ENCODE results near the gene PDHA2. TPM values are rescaled to one million over a fixed set of nuclear protein-coding genes. Genes with fewer than 3 reads are reported as not detected.
"Not testable (repeated sequence)": the region's sequence is repeated elsewhere in the genome, so short reads cannot be mapped to it uniquely, and the experiment has no call there.

Gene PDHA2
- polyA plus RNA-seq, 6 donors from 2014 or later, result not detected

- not testable (repeated sequence) for H3K36me3 Mint-ChIP-seq; H3K4me3 Mint-ChIP-seq; H3K4me1 Mint-ChIP-seq; DNase-seq; ATAC-seq (ENCODE audit: low read depth in 2 of 2); H3K27me3 Mint-ChIP-seq; H3K27ac Mint-ChIP-seq
- peaks cover 5 to 25% (median 11%) of the 10 kb centered on the region in 7 donors for H3K9me3 Mint-ChIP-seq
Observed at GRCh38 chr4:95869414-95869813, 29.5 kb downstream of the PDHA2 start.

- H3K27me3 Mint-ChIP-seq, result no peaks in the 10 kb centered on the region
Observed at GRCh38 chr4:95869961-95870500, 30.1 kb downstream of the PDHA2 start.

GRCh38 chr4:95877636-95878035 lies 37.7 kb downstream of the PDHA2 start:
- no peak overlapping the region for H3K4me3 Mint-ChIP-seq
- no peaks in the 10 kb centered on the region for H3K4me1 Mint-ChIP-seq
- no peaks in the 10 kb centered on the region for H3K36me3 Mint-ChIP-seq
- H3K9me3 Mint-ChIP-seq, result peaks cover 1 to 10% (median 4%) of the 10 kb centered on the region in 7 donors
- no peak for DNase-seq
- no peak for ATAC-seq (ENCODE audit: low read depth in 2 of 2)
- H3K27me3 Mint-ChIP-seq, result no peaks in the 10 kb centered on the region
- H3K27ac Mint-ChIP-seq, result no peak overlapping the region

More at GRCh38 chr4:95869961-95870500, 30.1 kb downstream of the PDHA2 start:
- no peak for DNase-seq
- H3K4me3 Mint-ChIP-seq, result no peak overlapping the region
- no peak for ATAC-seq (ENCODE audit: low read depth in 2 of 2)
- no peaks in the 10 kb centered on the region for H3K4me1 Mint-ChIP-seq
- no peaks in the 10 kb centered on the region for H3K36me3 Mint-ChIP-seq
- H3K27ac Mint-ChIP-seq, result no peak overlapping the region
- H3K9me3 Mint-ChIP-seq, result peaks cover 5 to 25% (median 11%) of the 10 kb centered on the region in 7 donors

- Mint-ChIP-seq H3K27me3 (no peaks in the 10 kb centered on the region), H3K4me3 (no peak overlapping the region), H3K36me3 (no peaks in the 10 kb centered on the region), H3K4me1 (no peaks in the 10 kb centered on the region), H3K9me3 (peaks cover 0 to 21% (median 9%) of the 10 kb centered on the region in 7 donors), H3K27ac (no peak overlapping the region)
- ATAC-seq (ENCODE audit: low read depth in 2 of 2), result no peak
- no peak for DNase-seq
Observed at GRCh38 chr4:95887551-95887950, 47.7 kb downstream of the PDHA2 start.

- H3K27me3 Mint-ChIP-seq, result no peaks in the 10 kb centered on the region
- no peak for ATAC-seq (ENCODE audit: low read depth in 2 of 2)
- H3K36me3 Mint-ChIP-seq, result no peaks in the 10 kb centered on the region
- no peaks in the 10 kb centered on the region for H3K4me1 Mint-ChIP-seq
- H3K9me3 Mint-ChIP-seq, result peaks cover 0 to 15% (median 7%) of the 10 kb centered on the region in 7 donors
- no peak for DNase-seq
- no peak overlapping the region for H3K27ac Mint-ChIP-seq
- H3K4me3 Mint-ChIP-seq, result peak overlapping the region in 1 of 8 donors; percentile 3
Observed at GRCh38 chr4:95889662-95890061, 49.8 kb downstream of the PDHA2 start.

Measured in naive B cell (primary cell).